ENCODE data around the gene FBN2.

FBN2 gene

DNA sequence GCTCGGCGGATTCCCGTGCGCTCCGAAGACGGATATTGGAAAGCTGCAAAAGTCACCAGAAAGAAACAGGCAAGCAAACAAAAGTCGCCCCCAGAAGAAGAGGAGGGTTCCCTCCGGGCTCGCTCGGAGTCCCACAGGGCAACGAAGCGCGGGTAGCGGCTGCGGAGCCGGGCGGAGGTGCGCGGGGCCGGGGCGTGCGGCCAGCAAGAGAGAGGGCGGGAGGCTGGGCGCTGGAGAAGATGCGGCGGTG, at the start of gene FBN2:
TSS of gene FBN2 (minus strand) at position 246 of the 250 bp plus-strand sequence. CDS start 642 bp downstream, outside the sequence.
- peaks cover 0 to 28% of the 10 kb centered on the region in 2 donors for H3K27me3 ChIP-seq (ENCODE audit: control insufficient read depth in 2 of 2, insufficient read depth in 2 of 2, low read length in 2 of 2)
- H3K9ac ChIP-seq (ENCODE audit: low read depth in 1 of 2, low read length in 2 of 2): peak within 1 kb of the TSS in 1 of 2 donors; percentile 17
- H3K27ac ChIP-seq (ENCODE audit: low read depth in 2 of 2, low read length in 2 of 2): no peak within 1 kb of the TSS
- no peaks in the 10 kb centered on the region for H3K9me3 ChIP-seq (ENCODE audit: control insufficient read depth in 2 of 2, low read length in 2 of 2)
- H3K36me3 ChIP-seq (ENCODE audit: control insufficient read depth in 2 of 2, insufficient read depth in 2 of 2, low read length in 2 of 2): no peaks in the 10 kb centered on the region
- H3K4me1 ChIP-seq (ENCODE audit: control insufficient read depth in 2 of 2, insufficient read depth in 2 of 2, low read length in 2 of 2): no peaks in the 10 kb centered on the region
- peak within 1 kb of the TSS; percentile 43 to 57 for H3K4me3 ChIP-seq (ENCODE audit: low read length in 2 of 2)

DNA sequence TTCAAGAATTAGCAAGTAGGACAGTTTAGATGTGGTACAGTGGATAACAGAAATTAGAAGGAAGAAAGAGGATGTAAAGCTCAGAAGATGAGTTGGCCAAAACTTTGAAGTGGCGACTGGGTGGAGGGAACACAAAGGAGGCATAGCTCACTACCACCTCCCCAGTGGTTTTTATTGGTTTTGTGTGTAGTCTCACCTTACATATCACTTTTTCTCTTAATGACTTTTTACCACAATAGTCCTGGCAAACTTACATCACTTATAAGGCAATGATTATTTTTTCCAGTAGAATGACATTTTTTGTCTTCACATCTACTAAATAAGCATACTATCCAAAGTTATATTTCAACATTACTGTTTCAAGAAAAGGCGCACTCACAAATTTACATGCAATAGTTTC, 49.2 kb upstream of the FBN2 start:
- no peak overlapping the region for H3K4me3 ChIP-seq (ENCODE audit: low read length in 2 of 2)
- no peaks in the 10 kb centered on the region for H3K27me3 ChIP-seq (ENCODE audit: control insufficient read depth in 2 of 2, insufficient read depth in 2 of 2, low read length in 2 of 2)
- no peak overlapping the region for H3K9ac ChIP-seq (ENCODE audit: low read depth in 1 of 2, low read length in 2 of 2)
- H3K36me3 ChIP-seq (ENCODE audit: control insufficient read depth in 2 of 2, insufficient read depth in 2 of 2, low read length in 2 of 2): no peaks in the 10 kb centered on the region
- H3K27ac ChIP-seq (ENCODE audit: low read depth in 2 of 2, low read length in 2 of 2): no peak overlapping the region
- H3K4me1 ChIP-seq (ENCODE audit: control insufficient read depth in 2 of 2, insufficient read depth in 2 of 2, low read length in 2 of 2): no peaks in the 10 kb centered on the region
- H3K9me3 ChIP-seq (ENCODE audit: control insufficient read depth in 2 of 2, low read length in 2 of 2): no peaks in the 10 kb centered on the region

DNA sequence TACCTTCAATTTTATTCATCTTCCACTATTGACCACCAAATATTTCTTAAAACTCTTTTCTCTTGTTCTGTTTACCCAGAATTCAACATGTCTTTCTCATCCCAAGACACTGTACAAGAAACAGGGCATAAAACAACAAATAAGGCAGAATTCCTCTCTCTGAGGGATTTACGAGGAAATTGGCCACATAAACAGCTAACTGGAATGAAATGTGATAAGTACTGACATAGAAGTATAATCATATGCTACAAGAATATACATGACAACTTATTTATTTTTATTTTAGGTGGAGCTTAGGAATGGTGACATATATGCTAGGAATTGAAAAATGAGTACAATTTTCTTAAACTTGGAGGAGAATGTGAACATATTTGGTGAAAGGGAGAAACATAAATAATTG, 48.8 kb upstream of the FBN2 start:
- H3K9ac ChIP-seq (ENCODE audit: low read depth in 1 of 2, low read length in 2 of 2): no peak overlapping the region
- no peaks in the 10 kb centered on the region for H3K36me3 ChIP-seq (ENCODE audit: control insufficient read depth in 2 of 2, insufficient read depth in 2 of 2, low read length in 2 of 2)
- no peak overlapping the region for H3K4me3 ChIP-seq (ENCODE audit: low read length in 2 of 2)
- no peaks in the 10 kb centered on the region for H3K9me3 ChIP-seq (ENCODE audit: control insufficient read depth in 2 of 2, low read length in 2 of 2)
- H3K4me1 ChIP-seq (ENCODE audit: control insufficient read depth in 2 of 2, insufficient read depth in 2 of 2, low read length in 2 of 2): no peaks in the 10 kb centered on the region
- H3K27ac ChIP-seq (ENCODE audit: low read depth in 2 of 2, low read length in 2 of 2): no peak overlapping the region
- no peaks in the 10 kb centered on the region for H3K27me3 ChIP-seq (ENCODE audit: control insufficient read depth in 2 of 2, insufficient read depth in 2 of 2, low read length in 2 of 2)

DNA sequence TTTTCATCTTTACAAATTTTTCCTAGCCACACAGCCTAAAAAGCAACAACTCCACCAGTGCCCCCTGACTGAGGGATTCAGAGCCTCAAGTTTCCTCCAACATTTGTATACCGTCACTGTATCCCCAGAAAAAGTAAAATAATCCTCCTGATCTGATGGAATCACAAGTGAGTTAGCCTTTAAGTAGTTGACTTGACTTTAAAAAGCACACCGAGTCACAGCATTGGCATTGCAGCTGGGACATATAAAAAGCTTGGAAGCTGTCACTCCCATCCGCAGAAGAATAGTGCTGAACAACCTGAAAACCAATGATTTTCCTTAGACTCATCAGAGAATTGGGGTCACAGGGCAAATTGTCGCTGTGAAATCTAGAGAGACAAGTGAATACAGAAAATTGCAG, 41.6 kb upstream of the FBN2 start:
- Histone ChIP-seq H3K27me3 (ENCODE audit: control insufficient read depth in 2 of 2, insufficient read depth in 2 of 2, low read length in 2 of 2) (no peaks in the 10 kb centered on the region), H3K27ac (ENCODE audit: low read depth in 2 of 2, low read length in 2 of 2) (no peak overlapping the region), H3K36me3 (ENCODE audit: control insufficient read depth in 2 of 2, insufficient read depth in 2 of 2, low read length in 2 of 2) (no peaks in the 10 kb centered on the region), H3K4me1 (ENCODE audit: control insufficient read depth in 2 of 2, insufficient read depth in 2 of 2, low read length in 2 of 2) (no peaks in the 10 kb centered on the region), H3K9ac (ENCODE audit: low read depth in 1 of 2, low read length in 2 of 2) (no peak overlapping the region), H3K9me3 (ENCODE audit: control insufficient read depth in 2 of 2, low read length in 2 of 2) (no peaks in the 10 kb centered on the region), H3K4me3 (ENCODE audit: low read length in 2 of 2) (no peak overlapping the region)

DNA sequence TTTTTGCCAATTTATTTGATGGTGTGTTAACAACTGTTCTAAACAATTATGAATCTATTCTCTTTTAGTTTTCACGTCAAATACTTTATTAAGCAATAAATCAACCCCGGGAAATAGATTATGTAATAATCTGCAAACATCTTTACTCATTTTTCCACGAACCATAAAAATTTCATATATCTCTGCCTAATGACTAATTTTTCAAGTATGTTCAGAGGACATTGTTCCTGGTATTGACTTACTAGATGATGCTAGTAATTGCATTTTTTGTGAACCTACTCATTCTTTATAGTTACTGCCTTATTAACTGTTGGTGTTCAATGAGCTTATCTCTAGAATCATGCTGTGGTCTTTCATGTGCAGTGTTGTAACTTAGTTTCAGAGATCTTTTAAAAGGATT, 41.0 kb upstream of the FBN2 start:
- Histone ChIP-seq H3K36me3 (ENCODE audit: control insufficient read depth in 2 of 2, insufficient read depth in 2 of 2, low read length in 2 of 2) (no peaks in the 10 kb centered on the region), H3K4me3 (ENCODE audit: low read length in 2 of 2) (no peak overlapping the region), H3K27me3 (ENCODE audit: control insufficient read depth in 2 of 2, insufficient read depth in 2 of 2, low read length in 2 of 2) (no peaks in the 10 kb centered on the region), H3K9ac (ENCODE audit: low read depth in 1 of 2, low read length in 2 of 2) (no peak overlapping the region), H3K9me3 (ENCODE audit: control insufficient read depth in 2 of 2, low read length in 2 of 2) (no peaks in the 10 kb centered on the region), H3K27ac (ENCODE audit: low read depth in 2 of 2, low read length in 2 of 2) (no peak overlapping the region), H3K4me1 (ENCODE audit: control insufficient read depth in 2 of 2, insufficient read depth in 2 of 2, low read length in 2 of 2) (no peaks in the 10 kb centered on the region)

DNA sequence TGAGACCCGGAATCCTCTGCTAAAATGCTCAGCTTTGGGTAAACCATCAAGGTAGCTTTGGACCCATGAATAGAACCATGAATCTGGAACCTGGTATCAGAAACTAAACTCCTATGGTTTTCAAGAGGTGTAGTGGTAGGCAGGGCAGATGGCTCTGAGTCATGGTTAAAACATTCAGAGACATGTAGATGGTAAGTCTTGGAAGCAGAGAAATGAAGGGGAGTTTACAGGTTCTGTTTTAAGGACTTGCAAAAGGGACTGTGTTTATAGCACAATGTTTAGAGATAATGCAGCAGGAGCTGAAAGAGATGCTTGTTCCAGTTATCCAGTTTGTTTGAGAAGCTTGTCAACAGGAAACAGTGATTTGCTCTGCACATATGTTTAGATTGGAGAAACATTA, 36.0 kb upstream of the FBN2 start:
- Histone ChIP-seq H3K4me3 (ENCODE audit: low read length in 2 of 2) (no peak overlapping the region), H3K36me3 (ENCODE audit: control insufficient read depth in 2 of 2, insufficient read depth in 2 of 2, low read length in 2 of 2) (no peaks in the 10 kb centered on the region), H3K4me1 (ENCODE audit: control insufficient read depth in 2 of 2, insufficient read depth in 2 of 2, low read length in 2 of 2) (no peaks in the 10 kb centered on the region), H3K27me3 (ENCODE audit: control insufficient read depth in 2 of 2, insufficient read depth in 2 of 2, low read length in 2 of 2) (no peaks in the 10 kb centered on the region), H3K27ac (ENCODE audit: low read depth in 2 of 2, low read length in 2 of 2) (no peak overlapping the region), H3K9me3 (ENCODE audit: control insufficient read depth in 2 of 2, low read length in 2 of 2) (no peaks in the 10 kb centered on the region), H3K9ac (ENCODE audit: low read depth in 1 of 2, low read length in 2 of 2) (no peak overlapping the region)

DNA sequence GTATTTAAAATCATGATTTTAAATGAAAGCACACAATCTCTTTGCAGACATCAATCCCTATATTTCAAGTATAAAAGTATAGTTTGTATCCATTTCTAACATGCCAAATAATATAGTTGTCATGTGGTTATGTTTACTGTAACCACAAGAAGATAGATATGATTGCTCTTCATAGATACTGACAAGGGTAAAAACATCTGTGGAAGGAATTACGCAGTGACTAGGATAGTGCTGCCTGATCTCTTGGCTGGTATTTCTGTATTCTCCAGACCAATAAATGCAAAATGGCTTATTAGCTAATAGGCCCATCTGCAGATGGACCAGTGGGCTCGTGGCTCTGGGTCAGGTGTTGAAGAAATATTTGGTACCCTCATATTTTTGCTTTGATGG, 34.9 kb upstream of the FBN2 start:
- Histone ChIP-seq H3K27me3 (ENCODE audit: control insufficient read depth in 2 of 2, insufficient read depth in 2 of 2, low read length in 2 of 2) (no peaks in the 10 kb centered on the region), H3K9me3 (ENCODE audit: control insufficient read depth in 2 of 2, low read length in 2 of 2) (no peaks in the 10 kb centered on the region), H3K36me3 (ENCODE audit: control insufficient read depth in 2 of 2, insufficient read depth in 2 of 2, low read length in 2 of 2) (no peaks in the 10 kb centered on the region), H3K27ac (ENCODE audit: low read depth in 2 of 2, low read length in 2 of 2) (no peak overlapping the region), H3K9ac (ENCODE audit: low read depth in 1 of 2, low read length in 2 of 2) (no peak overlapping the region), H3K4me1 (ENCODE audit: control insufficient read depth in 2 of 2, insufficient read depth in 2 of 2, low read length in 2 of 2) (no peaks in the 10 kb centered on the region), H3K4me3 (ENCODE audit: low read length in 2 of 2) (no peak overlapping the region)

DNA sequence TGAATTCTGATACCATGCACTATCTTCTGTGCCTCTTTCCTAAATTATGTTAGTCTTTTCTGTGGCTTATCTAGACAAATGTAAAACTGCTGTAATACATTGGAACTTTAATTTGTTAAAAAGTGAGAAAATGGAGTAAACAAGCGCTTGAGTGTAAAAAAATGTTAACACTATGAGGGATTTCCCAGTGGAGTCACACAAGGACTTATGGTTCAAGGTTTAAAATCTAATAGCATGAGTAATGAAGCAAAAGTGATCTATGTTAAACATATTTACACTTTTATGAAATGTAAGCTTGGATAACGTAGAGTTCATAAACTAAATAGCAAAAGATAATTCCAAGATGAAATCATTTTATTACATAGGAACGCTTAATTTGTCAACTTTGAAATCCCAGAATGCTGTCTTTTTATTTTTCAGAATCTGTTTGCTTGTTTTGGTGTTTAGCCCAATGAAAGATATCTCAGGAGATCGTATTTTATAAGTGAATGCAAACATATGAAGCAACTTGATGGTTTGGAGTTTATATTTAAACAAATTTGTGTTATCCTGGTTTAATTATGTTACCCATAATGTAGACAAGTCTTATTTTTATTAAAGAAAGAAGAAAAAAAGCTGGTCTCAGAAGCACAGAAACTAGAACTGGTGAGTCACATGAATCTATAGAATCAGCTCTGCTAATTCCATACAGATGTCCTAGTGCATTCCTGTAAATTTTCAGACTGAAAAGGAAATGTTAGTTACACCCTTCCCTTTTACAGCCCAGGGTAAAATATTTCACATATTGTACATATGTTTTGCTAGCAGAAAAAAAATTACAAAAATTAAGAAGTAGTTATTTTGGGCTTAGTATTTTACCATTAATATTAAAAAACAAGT, 34.2 kb upstream of the FBN2 start:
- Histone ChIP-seq H3K9ac (ENCODE audit: low read depth in 1 of 2, low read length in 2 of 2) (no peak overlapping the region), H3K4me1 (ENCODE audit: control insufficient read depth in 2 of 2, insufficient read depth in 2 of 2, low read length in 2 of 2) (no peaks in the 10 kb centered on the region), H3K27me3 (ENCODE audit: control insufficient read depth in 2 of 2, insufficient read depth in 2 of 2, low read length in 2 of 2) (no peaks in the 10 kb centered on the region), H3K4me3 (ENCODE audit: low read length in 2 of 2) (no peak overlapping the region), H3K9me3 (ENCODE audit: control insufficient read depth in 2 of 2, low read length in 2 of 2) (no peaks in the 10 kb centered on the region), H3K36me3 (ENCODE audit: control insufficient read depth in 2 of 2, insufficient read depth in 2 of 2, low read length in 2 of 2) (no peaks in the 10 kb centered on the region), H3K27ac (ENCODE audit: low read depth in 2 of 2, low read length in 2 of 2) (no peak overlapping the region)

DNA sequence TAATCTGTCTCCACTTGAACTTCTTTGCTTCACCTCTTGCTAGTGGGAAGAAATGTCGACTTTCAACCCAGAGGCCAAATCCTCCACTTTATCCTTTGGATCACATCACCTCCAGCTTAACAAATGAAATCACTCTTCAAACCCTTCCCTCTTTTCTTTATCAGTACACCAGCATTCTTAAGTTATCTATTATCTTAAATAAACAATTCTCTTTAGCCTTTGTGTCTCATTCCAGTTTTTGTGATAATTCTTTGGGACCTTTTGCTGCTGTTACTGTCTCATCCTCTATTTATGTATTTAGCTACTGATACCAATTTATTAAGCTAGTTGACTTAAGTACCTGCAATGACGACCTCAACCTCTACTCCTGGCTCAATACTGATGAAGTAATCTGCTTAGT, 28.1 kb upstream of the FBN2 start:
- no peak overlapping the region for H3K9ac ChIP-seq (ENCODE audit: low read depth in 1 of 2, low read length in 2 of 2)
- H3K4me1 ChIP-seq (ENCODE audit: control insufficient read depth in 2 of 2, insufficient read depth in 2 of 2, low read length in 2 of 2): no peaks in the 10 kb centered on the region
- no peaks in the 10 kb centered on the region for H3K27me3 ChIP-seq (ENCODE audit: control insufficient read depth in 2 of 2, insufficient read depth in 2 of 2, low read length in 2 of 2)
- no peak overlapping the region for H3K27ac ChIP-seq (ENCODE audit: low read depth in 2 of 2, low read length in 2 of 2)
- H3K36me3 ChIP-seq (ENCODE audit: control insufficient read depth in 2 of 2, insufficient read depth in 2 of 2, low read length in 2 of 2): no peaks in the 10 kb centered on the region
- H3K9me3 ChIP-seq (ENCODE audit: control insufficient read depth in 2 of 2, low read length in 2 of 2): no peaks in the 10 kb centered on the region
- H3K4me3 ChIP-seq (ENCODE audit: low read length in 2 of 2): no peak overlapping the region

DNA sequence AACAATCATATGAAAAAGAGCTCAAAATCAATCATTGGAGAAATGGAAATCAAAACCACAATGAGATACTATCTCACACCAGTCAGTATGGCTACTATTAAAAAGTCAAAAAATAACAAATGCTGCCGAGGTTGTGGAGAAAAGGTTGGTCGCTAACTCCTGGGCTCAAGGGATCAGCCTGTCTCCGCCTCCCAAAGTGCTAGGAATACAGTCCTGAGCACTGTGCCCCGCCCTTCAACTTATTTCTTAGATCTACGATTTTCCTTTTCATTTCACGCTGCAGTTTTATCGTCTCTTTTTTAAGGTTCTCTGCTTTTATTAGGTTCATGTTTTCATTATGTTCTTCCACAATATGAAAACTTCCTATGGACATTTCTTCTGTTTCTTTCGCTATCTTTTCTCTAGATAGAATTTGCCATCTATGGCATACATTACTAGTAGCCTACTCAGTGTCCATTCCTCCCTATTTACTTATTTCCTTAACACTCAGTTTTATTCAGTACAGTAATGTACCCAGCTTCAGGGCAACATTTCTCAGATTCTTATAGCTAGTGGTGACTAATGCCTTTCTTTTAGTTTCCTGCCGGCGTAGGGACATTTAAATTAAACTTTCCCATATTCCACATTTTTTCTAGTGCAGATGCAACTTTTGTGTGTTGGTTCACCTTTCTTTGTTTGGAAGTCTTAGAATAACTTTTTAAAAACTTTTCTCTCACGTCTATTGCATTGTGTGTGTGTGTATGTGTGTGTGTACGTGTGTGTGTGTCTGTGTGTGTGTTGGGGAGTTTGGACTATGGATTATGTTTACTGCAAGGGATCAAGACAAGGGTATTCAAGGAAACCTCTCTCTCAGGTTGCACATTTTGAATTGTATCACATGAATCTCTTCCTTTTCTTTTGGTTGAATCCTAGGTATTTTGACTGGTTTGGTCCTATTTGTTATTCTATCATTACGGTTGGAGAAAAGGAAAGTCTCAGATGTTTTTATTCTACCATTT, 21.6 kb upstream of the FBN2 start:
- Histone ChIP-seq H3K9ac (ENCODE audit: low read depth in 1 of 2, low read length in 2 of 2) (no peak overlapping the region), H3K4me1 (ENCODE audit: control insufficient read depth in 2 of 2, insufficient read depth in 2 of 2, low read length in 2 of 2) (no peaks in the 10 kb centered on the region), H3K27me3 (ENCODE audit: control insufficient read depth in 2 of 2, insufficient read depth in 2 of 2, low read length in 2 of 2) (no peaks in the 10 kb centered on the region), H3K9me3 (ENCODE audit: control insufficient read depth in 2 of 2, low read length in 2 of 2) (no peaks in the 10 kb centered on the region), H3K4me3 (ENCODE audit: low read length in 2 of 2) (no peak overlapping the region), H3K27ac (ENCODE audit: low read depth in 2 of 2, low read length in 2 of 2) (no peak overlapping the region), H3K36me3 (ENCODE audit: control insufficient read depth in 2 of 2, insufficient read depth in 2 of 2, low read length in 2 of 2) (no peaks in the 10 kb centered on the region)

All from mucosa of rectum (tissue), 2 donors.